NCI-H69 (cell line): ENCODE results near the gene RNASE7.
A peak's percentile ranks its signal among the peaks of the same experiment; 100 is the strongest.
"Not testable (repeated sequence)": the region's sequence is repeated elsewhere in the genome, so short reads cannot be mapped to it uniquely, and the experiment has no call there.

ENCODE experiments used
- DNase-seq: peaks from one replicate; lab custom pipeline; 2025; lab: John Stamatoyannopoulos, UW

Gene RNASE7

GRCh38 chr14:21023817-21024584 is 18.2 kb upstream of the RNASE7 start:
- DNase-seq: no peak

GRCh38 chr14:21024585-21025370 is 17.4 kb upstream of the RNASE7 start, which contains the start of gene NDRG2:
Gene NDRG2, minus strand, starts transcription at chr14:21025061. Its CDS starts 1,746 bp downstream, at chr14:21023315.
- DNase-seq: peak; percentile 79

GRCh38 chr14:21025371-21026273 is 16.5 kb upstream of the RNASE7 start:
- peak; percentile 40 for DNase-seq

GRCh38 chr14:21026274-21026987 is 15.7 kb upstream of the RNASE7 start:
- DNase-seq: no peak

- DNase-seq: no peak
Observed at GRCh38 chr14:21026988-21027315, 15.2 kb upstream of the RNASE7 start.

DNA sequence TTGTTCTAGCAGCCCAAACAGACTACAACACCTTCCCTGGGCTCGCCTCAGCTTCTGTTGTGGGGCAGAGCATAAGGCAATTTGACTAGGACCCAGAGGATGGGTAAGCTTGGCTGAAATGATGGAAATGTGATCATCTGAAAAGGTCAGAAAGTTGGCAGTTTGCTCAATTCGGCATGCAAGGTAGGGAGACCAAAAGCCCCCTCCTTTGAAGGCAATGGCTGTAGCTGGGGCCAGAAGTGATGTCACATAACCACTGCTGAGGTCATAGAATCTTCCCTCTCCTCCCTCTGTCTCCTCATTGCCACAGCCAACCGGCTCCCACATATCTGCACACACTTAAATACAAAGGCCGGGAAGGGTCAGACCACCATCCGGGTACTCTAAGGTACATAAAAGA is 12.2 kb upstream of the RNASE7 start, which contains the start of gene TPPP2:
TPPP2 (plus strand) TSS at position 301 of the 400 bp plus-strand sequence. CDS start 365 bp downstream, outside the sequence.
- no peak for DNase-seq

DNA sequence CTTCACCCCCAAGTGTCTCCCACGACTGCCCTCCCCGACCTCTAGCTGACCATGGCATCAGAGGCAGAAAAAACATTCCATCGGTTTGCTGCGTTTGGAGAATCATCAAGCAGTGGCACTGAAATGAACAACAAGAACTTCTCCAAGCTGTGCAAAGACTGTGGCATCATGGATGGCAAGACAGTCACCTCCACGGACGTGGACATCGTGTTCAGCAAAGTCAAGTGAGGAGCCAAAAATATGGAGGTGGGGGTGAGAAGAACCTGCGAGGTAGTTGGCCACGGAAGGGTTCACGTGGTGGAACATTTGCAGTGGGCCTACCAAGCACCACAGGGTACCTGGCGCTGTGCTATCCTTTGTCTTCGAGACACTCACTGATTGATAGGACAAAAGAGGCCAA is 11.6 kb upstream of the RNASE7 start:
- DNase-seq: no peak

GRCh38 chr14:21032326-21033132 is 9.6 kb upstream of the RNASE7 start:
- DNase-seq: no peak

GRCh38 chr14:21033133-21033698 is 8.9 kb upstream of the RNASE7 start:
- DNase-seq: no peak

GRCh38 chr14:21034707-21035106 is 7.5 kb upstream of the RNASE7 start, which contains the start of gene RNASE13:
Gene RNASE13, minus strand, starts transcription at chr14:21034807. Its CDS starts 519 bp downstream, at chr14:21034288.
- DNase-seq: no peak

GRCh38 chr14:21036751-21037150 is 5.4 kb upstream of the RNASE7 start:
- no peak for DNase-seq

GRCh38 chr14:21037156-21037555 is 5.0 kb upstream of the RNASE7 start:
- DNase-seq: no peak

GRCh38 chr14:21038441-21039422 is 3.4 kb upstream of the RNASE7 start:
- DNase-seq: peak; percentile 67

- peak; percentile 56 for DNase-seq
Observed at GRCh38 chr14:21039585-21040369, 2.4 kb upstream of the RNASE7 start.

- DNase-seq: no peak
Observed at GRCh38 chr14:21040370-21040925, 1.7 kb upstream of the RNASE7 start.

- not testable (repeated sequence) for DNase-seq
Observed at GRCh38 chr14:21040941-21041340, 1.2 kb upstream of the RNASE7 start.

GRCh38 chr14:21042918-21043317 is 756 bp downstream of the RNASE7 start:
- no peak for DNase-seq
